Stimulated activated CD4-positive, alpha-beta T cell treated with anti-CD3 and anti-CD28 coated beads, TNF-alpha, amount 100 ng/mL, for 1 hour (primary cell): Measurements from ENCODE around the gene HBQ1.
"Not testable (repeated sequence)": the region's sequence is repeated elsewhere in the genome, so short reads cannot be mapped to it uniquely, and the experiment has no call there.

ENCODE experiments used
- DNase-seq, 3 donors: peaks; one replicate each; pipeline ENCODE4 v3.0.0-alpha.2; 2020; ENCODE audit warnings: low read depth in 3 of 3, low spot score in 1 of 3

Gene HBQ1

DNA sequence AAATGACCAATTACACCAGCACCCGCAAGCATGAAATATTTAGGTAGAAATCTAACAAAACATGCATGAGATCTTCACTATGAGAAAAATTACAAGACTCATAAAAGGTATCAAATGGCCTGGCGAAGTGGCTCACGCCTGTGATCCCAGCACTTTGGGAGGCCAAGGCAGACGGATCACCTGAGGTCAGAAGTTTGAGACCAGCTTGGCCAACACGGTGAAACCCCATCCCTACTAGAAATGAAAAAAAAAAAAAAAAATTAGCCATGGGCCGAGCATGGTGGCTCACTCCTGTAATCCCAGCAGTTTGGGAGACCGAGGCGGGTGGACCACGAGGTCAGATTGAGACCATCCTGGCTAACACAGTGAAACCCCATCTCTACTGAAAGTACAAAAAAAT is 23.8 kb downstream of the HBQ1 start:
- not testable (repeated sequence) for DNase-seq

- not testable (repeated sequence) for DNase-seq
Measured at GRCh38 chr16:209359-209758, 29.1 kb downstream of the HBQ1 start.

DNA sequence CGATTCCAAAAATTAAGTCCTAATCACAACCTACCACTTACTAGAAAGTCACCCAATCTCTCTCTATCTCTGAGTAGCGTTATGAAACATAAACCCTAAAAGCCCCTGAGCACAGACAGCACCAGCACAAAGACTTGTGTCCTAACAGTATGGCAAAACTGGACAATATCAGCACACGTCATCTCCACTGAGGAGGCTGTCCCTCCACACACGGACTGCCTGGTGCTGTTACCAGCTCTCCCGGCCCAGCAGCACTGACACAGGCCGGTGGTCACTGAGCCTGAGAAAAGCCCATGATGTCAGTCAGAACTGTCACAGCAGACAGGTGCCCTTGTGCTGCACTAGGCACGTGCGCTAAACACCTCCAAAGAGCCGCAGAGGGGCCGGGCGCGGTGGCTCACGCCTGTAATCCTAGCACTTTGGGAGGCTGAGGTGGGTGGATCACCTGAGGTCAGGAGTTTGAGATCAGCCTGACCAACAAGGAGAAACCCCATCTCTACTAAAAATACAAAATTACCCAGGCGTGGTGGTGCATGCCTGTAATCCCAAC is 31.4 kb downstream of the HBQ1 start:
- DNase-seq: not testable (repeated sequence)

DNA sequence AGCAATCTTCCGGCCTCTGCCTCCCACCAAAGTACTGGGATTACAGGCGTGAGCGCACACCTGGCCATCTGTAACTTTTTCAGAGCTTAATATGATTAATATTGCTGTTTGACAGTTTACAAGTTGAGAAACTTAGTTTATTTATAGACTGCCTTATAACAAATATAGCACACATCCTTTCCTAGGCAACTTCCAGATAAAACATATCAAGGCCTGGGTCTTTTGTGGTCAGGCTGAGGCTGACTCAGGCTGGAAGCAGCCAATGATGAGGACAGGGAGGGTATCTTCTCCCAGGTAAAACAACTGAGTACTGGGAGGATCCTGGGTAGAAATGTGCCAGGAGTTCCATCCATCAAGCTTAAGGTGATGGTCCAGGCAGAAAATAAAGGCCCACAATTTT is 32.7 kb downstream of the HBQ1 start:
- DNase-seq: no peak

DNA sequence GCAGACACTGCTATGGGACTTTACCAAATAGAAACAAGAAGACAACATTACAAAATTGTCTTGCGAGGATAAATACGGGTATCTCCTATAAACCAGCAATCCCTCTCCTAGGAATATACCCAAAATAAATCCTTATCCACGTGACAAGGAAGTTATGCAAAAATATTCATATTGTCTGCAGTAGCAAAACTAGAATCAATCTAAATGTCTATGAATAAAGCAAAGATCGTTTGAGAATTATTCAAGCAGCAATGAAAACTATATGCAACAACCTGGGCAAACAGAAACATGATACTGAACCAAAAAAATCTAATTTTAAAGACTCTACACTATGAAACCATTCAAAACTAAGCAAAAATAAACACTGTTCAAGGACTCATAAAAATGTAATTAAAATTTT is 39.8 kb downstream of the HBQ1 start:
- DNase-seq: no peak

DNA sequence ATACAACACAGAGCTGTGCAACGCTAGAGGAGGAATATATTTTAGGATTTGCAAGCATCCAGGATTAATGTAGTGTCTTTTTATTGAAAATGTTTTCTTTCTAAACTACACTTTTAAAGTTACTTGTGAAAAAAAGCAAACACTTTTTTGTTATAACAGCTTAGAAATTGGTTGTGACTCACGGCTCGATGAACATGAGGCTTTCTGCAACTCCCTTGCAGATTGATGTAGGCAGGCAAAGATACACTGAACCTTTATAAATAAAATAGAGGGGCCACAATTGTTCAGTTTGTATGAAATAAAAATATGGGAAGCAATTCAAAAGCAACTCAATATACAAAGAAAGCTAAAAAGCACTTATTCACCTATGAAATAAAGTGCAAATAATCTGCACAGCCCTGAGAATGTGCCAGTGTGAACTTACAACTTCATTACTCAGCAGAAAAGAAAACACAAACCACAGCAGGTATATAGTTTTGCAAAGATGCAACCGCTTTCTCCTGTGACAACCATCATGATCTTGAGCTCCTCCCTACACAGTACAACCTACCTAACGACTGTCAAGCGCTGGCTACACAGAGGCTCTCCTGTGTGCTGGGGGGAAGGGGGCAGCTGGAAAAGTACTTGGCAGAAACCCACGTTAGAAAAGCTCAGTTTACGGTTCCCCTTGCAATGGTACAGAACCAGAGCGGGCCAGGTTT is 48.0 kb downstream of the HBQ1 start:
- DNase-seq: no peak

DNA sequence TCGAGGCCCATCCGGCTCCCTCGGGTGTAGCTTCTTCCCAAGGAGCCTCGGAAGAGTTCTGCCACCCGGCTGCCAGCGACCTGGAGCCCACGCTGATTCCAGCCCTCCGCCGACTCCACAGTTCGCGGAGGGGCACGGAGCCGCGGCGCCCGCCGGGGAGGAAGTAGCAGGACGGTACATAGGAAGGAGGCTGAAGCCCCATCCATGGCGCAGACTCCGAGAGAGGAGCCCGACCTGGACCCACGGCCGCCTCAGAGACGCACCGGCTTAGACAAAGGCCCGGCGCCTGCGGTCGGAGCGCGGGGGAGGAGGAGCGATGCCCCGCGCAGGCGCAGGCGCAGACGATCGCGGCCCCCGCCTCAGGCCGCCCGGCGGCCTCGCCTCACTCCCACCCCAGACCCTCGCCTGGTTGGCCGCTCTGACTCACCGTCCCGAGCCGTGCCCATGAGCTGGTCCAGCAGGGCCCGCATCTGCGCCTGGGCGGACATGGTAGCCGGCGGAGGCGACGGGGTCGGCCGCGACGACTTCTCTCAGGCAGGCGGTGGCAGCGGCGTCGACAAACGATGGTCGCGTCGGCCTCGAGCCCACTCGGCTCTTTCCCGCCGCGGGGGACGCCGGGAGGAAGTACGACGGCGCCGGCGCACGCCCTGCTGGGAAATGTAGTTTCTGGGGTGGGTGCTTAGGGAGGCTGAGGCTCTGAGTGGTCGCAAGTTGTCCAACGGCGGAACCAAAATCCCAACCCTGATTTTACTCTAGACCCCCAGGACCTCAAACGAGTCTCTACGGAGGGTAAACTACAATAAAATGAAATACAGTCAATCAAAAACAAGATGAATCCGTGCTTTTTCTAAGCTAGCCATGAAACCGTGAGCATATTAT is 48.8 kb downstream of the HBQ1 start, which contains the start of gene LUC7L:
TSS of gene LUC7L (minus strand) at position 598 of the 879 bp plus-strand sequence. CDS start at position 488, 110 bp downstream.
- DNase-seq: peak; percentile 46 to 72 (median 65)

DNA sequence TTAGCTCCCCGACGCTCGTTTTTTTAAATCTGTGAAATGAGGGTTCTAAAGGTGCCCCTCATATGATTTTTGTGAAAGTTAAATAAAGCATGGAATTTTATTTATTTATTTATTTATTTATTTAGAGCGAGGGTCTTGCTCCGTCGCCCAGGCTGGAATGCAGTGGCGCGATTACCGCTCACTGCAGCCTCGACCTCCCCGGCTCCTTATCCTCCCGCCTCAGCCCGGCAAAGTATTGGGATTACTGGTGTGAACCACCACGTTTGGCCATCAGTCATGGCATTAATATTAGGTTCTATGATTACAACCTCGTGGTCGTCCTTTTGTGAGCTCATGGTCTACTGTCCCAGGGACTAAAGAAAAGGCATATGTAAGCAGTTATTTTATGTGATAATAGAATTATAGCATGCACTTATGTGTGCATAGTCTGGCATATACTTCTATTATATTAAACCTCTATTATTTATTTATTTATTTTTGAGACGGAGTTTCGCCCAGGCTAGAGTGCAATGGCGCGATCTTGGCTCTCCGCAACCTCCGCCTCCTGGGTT is 49.5 kb downstream of the HBQ1 start:
- DNase-seq: no peak

DNA sequence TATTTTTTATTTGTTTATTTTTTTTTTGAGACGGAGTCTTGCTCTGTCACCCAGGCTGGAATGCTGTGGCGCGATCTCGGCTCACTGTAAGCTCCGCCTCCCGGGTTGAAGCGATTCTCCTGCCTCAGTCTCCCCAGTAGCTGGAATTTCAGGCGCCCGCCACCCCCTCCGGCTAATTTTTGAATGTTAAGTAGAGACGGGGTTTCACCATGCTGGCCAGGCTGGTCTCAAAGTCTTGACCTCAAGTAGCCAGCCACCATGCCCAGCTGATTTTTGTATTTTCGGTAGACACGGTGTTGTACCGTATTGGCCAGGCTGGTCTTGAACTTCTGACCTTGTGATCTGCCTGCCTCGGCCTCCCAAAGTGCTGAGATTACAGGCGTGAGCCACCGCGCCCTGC is 50.1 kb downstream of the HBQ1 start:
- not testable (repeated sequence) for DNase-seq
